Measurements from ENCODE around the gene COL27A1. TPM values are rescaled to one million over a fixed set of nuclear protein-coding genes. Genes with fewer than 3 reads are reported as not detected.

Gene COL27A1
- total RNA-seq, 1 experiment from 2014 or later: 12.0 TPM

DNA sequence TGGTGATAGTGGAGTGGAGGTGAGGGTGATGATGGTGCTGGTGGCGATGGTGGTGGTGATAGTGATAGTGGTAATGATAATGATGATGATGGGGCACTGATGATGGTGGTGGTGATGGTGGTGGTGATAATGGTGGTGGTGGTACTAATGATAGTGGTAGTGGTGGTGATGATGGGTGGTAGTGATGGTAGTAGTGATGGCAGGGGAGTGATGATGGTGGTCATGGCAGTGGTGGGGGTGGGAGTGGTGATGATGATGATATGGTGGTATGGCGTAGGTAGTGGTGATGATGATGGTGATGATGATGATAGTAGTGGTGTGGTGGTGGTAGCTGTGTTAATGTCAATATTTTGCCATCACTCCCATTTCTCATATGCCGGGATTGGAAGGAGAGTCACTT is 123.0 kb downstream of the COL27A1 start:
- H3K4me1 ChIP-seq (ENCODE audit: control insufficient read depth in 1 of 2, insufficient read depth in 2 of 2, low read length in 2 of 2): peaks cover 24 to 37% of the 10 kb centered on the region in 2 experiments
- no TSS peak for BruUV-seq (replicated peaks)
- H4K20me1 ChIP-seq (ENCODE audit: insufficient read depth): no peaks in the 10 kb centered on the region
- no peaks in the 10 kb centered on the region for H3K36me3 ChIP-seq (ENCODE audit: control insufficient read depth in 1 of 2, insufficient read depth in 2 of 2, low read length in 2 of 2)
- H3K9me2 ChIP-seq (ENCODE audit: insufficient read depth): no peaks in the 10 kb centered on the region
- H3K4me3 ChIP-seq (replicated peaks in 1 of 2; ENCODE audit: low read depth in 1 of 2, low read length in 2 of 2): peak overlapping the region in 1 of 2 experiments; percentile 5; a peak in 1 of 4 replicates
- H2AFZ ChIP-seq (ENCODE audit: low read depth, low read length, poor library complexity, severe bottlenecking): peak overlapping the region; percentile 67
- intact Hi-C loops (cut with micrococcal nuclease): loop anchor here (5.0 kb wide), 1 partner anchor 171 kb away; no protein-coding TSS in a partner anchor
- RAD21 ChIA-PET (ENCODE audit: low non-redundant PET in 1 of 2, low total read pairs in 2 of 2, uncharacterized antibody in 2 of 2, unreplicated experiment in 2 of 2): no interaction called here
- CTCF ChIA-PET: interaction anchor here (1.5 kb wide), 1 partner anchor 196 kb away, joined by 4 read pairs; no protein-coding TSS in a partner anchor
- TF ChIP-seq CBX3 (IDR thresholded peaks at IDR 0.05; ENCODE audit: low read depth) (no peak), YY1 (IDR thresholded peaks at IDR 0.05; ENCODE audit: extremely low read depth, insufficient replicate concordance, low read depth, low read length) (no peak), ELF1 (IDR thresholded peaks at IDR 0.05; ENCODE audit: borderline replicate concordance, low read depth) (no peak), ZFX (IDR thresholded peaks at IDR 0.05) (no peak)
- TF ChIP-seq, protein P1, sequence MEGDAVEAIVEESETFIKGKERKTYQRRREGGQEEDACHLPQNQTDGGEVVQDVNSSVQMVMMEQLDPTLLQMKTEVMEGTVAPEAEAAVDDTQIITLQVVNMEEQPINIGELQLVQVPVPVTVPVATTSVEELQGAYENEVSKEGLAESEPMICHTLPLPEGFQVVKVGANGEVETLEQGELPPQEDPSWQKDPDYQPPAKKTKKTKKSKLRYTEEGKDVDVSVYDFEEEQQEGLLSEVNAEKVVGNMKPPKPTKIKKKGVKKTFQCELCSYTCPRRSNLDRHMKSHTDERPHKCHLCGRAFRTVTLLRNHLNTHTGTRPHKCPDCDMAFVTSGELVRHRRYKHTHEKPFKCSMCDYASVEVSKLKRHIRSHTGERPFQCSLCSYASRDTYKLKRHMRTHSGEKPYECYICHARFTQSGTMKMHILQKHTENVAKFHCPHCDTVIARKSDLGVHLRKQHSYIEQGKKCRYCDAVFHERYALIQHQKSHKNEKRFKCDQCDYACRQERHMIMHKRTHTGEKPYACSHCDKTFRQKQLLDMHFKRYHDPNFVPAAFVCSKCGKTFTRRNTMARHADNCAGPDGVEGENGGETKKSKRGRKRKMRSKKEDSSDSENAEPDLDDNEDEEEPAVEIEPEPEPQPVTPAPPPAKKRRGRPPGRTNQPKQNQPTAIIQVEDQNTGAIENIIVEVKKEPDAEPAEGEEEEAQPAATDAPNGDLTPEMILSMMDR (IDR thresholded peaks at IDR 0.05 in 2 of 3, conservative IDR thresholded peaks at IDR 0.05 in 1 of 3; ENCODE audit: borderline replicate concordance in 1 of 3, insufficient read depth in 1 of 3, low read depth in 2 of 3, low read length in 2 of 3): no peak
- TF ChIP-seq, protein P2, sequence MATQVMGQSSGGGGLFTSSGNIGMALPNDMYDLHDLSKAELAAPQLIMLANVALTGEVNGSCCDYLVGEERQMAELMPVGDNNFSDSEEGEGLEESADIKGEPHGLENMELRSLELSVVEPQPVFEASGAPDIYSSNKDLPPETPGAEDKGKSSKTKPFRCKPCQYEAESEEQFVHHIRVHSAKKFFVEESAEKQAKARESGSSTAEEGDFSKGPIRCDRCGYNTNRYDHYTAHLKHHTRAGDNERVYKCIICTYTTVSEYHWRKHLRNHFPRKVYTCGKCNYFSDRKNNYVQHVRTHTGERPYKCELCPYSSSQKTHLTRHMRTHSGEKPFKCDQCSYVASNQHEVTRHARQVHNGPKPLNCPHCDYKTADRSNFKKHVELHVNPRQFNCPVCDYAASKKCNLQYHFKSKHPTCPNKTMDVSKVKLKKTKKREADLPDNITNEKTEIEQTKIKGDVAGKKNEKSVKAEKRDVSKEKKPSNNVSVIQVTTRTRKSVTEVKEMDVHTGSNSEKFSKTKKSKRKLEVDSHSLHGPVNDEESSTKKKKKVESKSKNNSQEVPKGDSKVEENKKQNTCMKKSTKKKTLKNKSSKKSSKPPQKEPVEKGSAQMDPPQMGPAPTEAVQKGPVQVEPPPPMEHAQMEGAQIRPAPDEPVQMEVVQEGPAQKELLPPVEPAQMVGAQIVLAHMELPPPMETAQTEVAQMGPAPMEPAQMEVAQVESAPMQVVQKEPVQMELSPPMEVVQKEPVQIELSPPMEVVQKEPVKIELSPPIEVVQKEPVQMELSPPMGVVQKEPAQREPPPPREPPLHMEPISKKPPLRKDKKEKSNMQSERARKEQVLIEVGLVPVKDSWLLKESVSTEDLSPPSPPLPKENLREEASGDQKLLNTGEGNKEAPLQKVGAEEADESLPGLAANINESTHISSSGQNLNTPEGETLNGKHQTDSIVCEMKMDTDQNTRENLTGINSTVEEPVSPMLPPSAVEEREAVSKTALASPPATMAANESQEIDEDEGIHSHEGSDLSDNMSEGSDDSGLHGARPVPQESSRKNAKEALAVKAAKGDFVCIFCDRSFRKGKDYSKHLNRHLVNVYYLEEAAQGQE (IDR thresholded peaks at IDR 0.05; ENCODE audit: low read depth): no peak
- no peaks in the 10 kb centered on the region for H3K9me3 ChIP-seq (ENCODE audit: control insufficient read depth in 1 of 2, insufficient read depth in 1 of 2, low read depth in 1 of 2, low read length in 2 of 2)
- H3K27ac ChIP-seq (ENCODE audit: low read depth, low read length): peak overlapping the region; percentile 91
- no peaks in the 10 kb centered on the region for H3K27me3 ChIP-seq (ENCODE audit: insufficient read depth, low read length)
- H3K4me2 ChIP-seq (ENCODE audit: low read length): peak overlapping the region; percentile 65
- POLR2A ChIA-PET: no interaction called here
- H3K79me2 ChIP-seq (ENCODE audit: insufficient read depth, low read length): no peaks in the 10 kb centered on the region
- peak overlapping the region; percentile 36; the same call in 1 of the 2 replicates for H3K9ac ChIP-seq (ENCODE audit: low read length)
- DNase-seq (ENCODE audit: low read depth, low spot score): no peak
- no peak for ATAC-seq

Data from HCT116 (cell line).